NCI-H1694 (cell line): Measurements from ENCODE around the gene BGLAP.

Experiments used
- DNase-seq: peaks from one replicate; lab custom pipeline; 2025; lab: John Stamatoyannopoulos, UW

Gene BGLAP

GRCh38 chr1:156257711-156258110, 15.7 kb downstream of the BGLAP start:
- no peak for DNase-seq

- no peak for DNase-seq
Measured at GRCh38 chr1:156258859-156259258, 16.9 kb downstream of the BGLAP start.

GRCh38 chr1:156259805-156260204, 17.8 kb downstream of the BGLAP start:
- DNase-seq, result no peak

- DNase-seq, result no peak
Measured at GRCh38 chr1:156260896-156261295, 18.9 kb downstream of the BGLAP start.

- DNase-seq, result no peak
Measured at GRCh38 chr1:156262461-156263287, 20.7 kb downstream of the BGLAP start.

GRCh38 chr1:156263288-156263655, 21.3 kb downstream of the BGLAP start:
- DNase-seq, result no peak

- no peak for DNase-seq
Measured at GRCh38 chr1:156266051-156266450, 24.1 kb downstream of the BGLAP start.

GRCh38 chr1:156268336-156268735, 26.4 kb downstream of the BGLAP start:
- DNase-seq, result no peak

- no peak for DNase-seq
Measured at GRCh38 chr1:156270314-156270713, 28.3 kb downstream of the BGLAP start.

- no peak for DNase-seq
Measured at GRCh38 chr1:156276532-156276931, 34.5 kb downstream of the BGLAP start.

- no peak for DNase-seq
Measured at GRCh38 chr1:156276966-156277381, 35.0 kb downstream of the BGLAP start.

GRCh38 chr1:156279837-156280236, 37.9 kb downstream of the BGLAP start:
- DNase-seq, result no peak

GRCh38 chr1:156281281-156281680, 39.3 kb downstream of the BGLAP start:
- DNase-seq, result peak; percentile 14

- DNase-seq, result no peak
Measured at GRCh38 chr1:156281693-156282478, 39.9 kb downstream of the BGLAP start.

GRCh38 chr1:156282479-156283222, 40.7 kb downstream of the BGLAP start, which contains the start of gene SMG5:
Gene SMG5, minus strand, starts transcription at chr1:156282825. Its CDS starts 145 bp downstream, at chr1:156282680.
- DNase-seq, result peak; percentile 98

- no peak for DNase-seq
Measured at GRCh38 chr1:156283521-156283920, 41.5 kb downstream of the BGLAP start.

GRCh38 chr1:156284112-156284511, 42.1 kb downstream of the BGLAP start, which contains the start of gene TMEM79:
Gene TMEM79, plus strand, starts transcription at chr1:156284325. Its CDS starts 902 bp downstream, at chr1:156285227.
- no peak for DNase-seq

GRCh38 chr1:156284757-156285156, 42.8 kb downstream of the BGLAP start:
- DNase-seq, result no peak

GRCh38 chr1:156285437-156285836, 43.5 kb downstream of the BGLAP start:
- no peak for DNase-seq

- no peak for DNase-seq
Measured at GRCh38 chr1:156286061-156286460, 44.1 kb downstream of the BGLAP start.

GRCh38 chr1:156289857-156290256, 47.9 kb downstream of the BGLAP start:
- no peak for DNase-seq
